GM10248 (cell line): ENCODE results near the gene MPL.

ENCODE experiments used
- CTCF ChIA-PET: fragments of 300-600 bp; sonication (Branson Sonifier 250); formaldehyde crosslinking; extraction: SDS; loops from one replicate; lab custom pipeline; 2021; ENCODE audit warnings: antibody characterized with exemption; lab: Yijun Ruan, JAX
- POLR2A ChIA-PET: fragments of 350-650 bp; sonication (Branson Sonifier 250); formaldehyde crosslinking; extraction: SDS; loops from one replicate; lab custom pipeline; 2020; ENCODE audit warnings: antibody characterized with exemption; lab: Yijun Ruan, JAX
- DNase-seq: peaks from one replicate; pipeline ENCODE4 v3.0.0; 2012; ENCODE audit errors: extremely low spot score
- TF ChIP-seq, protein P1 (sequence below): IDR thresholded peaks from 2 replicates; pipeline ENCODE4 v1.5.1; 2012; ENCODE audit warnings: mild to moderate bottlenecking, low read depth; ENCODE audit errors: extremely low read depth, missing control alignments, control extremely low read depth

MPL gene

DNA sequence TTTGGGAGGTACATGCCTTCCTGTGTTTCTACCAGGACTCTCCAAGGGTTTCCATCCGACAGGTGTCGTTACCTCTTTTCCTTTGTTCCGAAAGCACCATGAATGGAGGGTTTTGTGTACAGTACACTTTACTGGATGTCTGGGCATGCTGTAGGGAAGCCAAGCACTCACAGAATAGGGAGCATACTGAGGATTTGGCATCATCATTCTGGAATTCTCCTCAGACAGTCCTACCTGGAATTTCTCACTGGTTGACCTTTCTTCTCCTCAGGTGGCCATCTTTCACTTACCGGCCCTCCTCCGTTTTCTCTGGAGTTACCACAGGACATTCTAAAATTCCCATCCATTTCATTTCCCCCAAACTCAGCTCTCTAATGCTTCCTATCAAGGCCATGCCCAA is 5.9 kb upstream of the MPL start:
- POLR2A ChIA-PET, result no interaction called here
- CTCF ChIA-PET, result interaction anchor here (0.7 kb wide), 1 partner anchor 105 kb away, joined by 3 read pairs; no protein-coding TSS in a partner anchor

DNA sequence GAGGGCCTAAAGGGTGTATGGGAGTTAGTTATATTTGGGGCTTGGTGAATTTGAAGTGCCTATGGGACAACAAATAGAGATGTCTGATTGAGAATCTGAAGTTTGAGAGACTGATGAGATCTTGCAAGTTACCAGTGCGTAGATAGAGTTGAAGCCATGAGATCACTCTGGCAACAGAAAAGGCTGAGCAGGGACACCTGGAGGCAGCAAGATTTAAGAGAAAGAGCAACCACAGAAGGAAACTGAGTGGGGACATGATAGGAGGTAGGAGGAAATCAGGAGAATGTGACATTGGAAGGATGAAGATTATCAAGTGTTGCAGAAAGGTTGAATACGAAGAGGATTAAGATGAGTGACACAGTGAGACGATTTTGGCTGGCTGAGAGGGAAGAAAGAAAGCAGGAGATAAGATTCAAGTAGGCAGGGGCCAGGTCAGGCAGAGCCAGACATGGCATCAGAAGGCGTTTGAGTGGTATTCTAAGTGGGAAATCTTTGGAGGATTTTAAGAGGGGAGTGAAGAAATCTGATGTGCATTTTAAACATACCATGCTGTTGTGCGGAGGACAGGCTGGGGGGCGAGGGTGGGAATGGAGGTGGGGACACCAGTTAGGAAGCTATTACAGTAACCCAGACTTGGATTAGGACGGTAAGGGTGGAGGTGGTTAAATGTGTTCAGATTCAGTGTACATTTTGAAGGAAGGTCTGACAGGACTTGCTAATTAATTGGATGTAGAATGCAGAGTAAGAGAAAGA is 3.0 kb upstream of the MPL start:
- DNase-seq, result no peak
- ChIA-PET CTCF (no interaction called here), POLR2A (no interaction called here)
- TF ChIP-seq, protein P1, sequence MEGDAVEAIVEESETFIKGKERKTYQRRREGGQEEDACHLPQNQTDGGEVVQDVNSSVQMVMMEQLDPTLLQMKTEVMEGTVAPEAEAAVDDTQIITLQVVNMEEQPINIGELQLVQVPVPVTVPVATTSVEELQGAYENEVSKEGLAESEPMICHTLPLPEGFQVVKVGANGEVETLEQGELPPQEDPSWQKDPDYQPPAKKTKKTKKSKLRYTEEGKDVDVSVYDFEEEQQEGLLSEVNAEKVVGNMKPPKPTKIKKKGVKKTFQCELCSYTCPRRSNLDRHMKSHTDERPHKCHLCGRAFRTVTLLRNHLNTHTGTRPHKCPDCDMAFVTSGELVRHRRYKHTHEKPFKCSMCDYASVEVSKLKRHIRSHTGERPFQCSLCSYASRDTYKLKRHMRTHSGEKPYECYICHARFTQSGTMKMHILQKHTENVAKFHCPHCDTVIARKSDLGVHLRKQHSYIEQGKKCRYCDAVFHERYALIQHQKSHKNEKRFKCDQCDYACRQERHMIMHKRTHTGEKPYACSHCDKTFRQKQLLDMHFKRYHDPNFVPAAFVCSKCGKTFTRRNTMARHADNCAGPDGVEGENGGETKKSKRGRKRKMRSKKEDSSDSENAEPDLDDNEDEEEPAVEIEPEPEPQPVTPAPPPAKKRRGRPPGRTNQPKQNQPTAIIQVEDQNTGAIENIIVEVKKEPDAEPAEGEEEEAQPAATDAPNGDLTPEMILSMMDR, result no peak

More for the DNA sequence above, 5.9 kb upstream of the MPL start:
- TF ChIP-seq, protein P1, result no peak
- no peak for DNase-seq

DNA sequence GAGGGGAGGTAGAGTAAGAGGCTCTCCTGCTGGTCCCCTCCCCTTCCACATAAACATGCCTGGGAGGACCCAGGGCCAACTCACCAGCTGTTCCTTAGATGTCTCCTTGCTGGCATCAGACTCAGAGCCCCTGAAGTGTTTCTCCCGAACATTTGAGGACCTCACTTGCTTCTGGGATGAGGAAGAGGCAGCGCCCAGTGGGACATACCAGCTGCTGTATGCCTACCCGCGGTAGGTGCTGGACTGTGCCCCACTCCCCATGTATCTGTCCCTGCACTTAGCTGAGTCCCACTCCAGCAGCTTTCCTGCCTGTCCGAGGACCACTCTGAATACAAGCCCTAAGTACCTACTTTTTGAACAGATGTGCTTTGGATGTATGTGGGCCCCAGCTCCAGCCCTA is 383 bp downstream of the MPL start:
- DNase-seq, result no peak
- ChIA-PET POLR2A (interaction anchor here (0.5 kb wide), 1 partner anchor 32 kb away, joined by 5 read pairs; no protein-coding TSS in a partner anchor), CTCF (no interaction called here)
- TF ChIP-seq, protein P1, result no peak

DNA sequence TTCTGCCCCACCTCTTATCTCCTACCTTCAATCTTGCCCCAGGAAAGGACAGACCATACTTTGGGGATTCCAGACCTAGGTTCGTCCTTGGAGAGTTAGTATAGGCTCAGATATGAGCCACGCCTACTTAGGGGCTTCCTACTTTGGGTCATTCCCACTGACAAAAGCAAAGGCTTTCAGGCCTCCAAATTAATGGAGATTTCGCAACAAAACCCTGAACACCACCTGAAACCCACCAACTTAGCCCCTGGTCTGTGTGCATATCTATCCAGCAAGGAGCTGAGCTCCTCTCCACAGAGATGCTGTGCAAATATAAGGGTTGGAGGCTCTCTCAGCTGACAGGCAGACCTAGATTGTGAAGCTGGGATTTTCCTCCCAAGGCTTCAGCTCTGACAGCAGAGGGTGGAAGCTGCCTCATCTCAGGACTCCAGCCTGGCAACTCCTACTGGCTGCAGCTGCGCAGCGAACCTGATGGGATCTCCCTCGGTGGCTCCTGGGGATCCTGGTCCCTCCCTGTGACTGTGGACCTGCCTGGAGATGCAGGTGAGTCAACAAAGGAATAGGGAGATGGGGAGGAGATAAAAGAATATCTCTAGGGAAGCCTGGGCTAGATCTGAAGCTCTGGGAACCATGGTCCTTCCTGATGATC is 2.1 kb downstream of the MPL start:
- CTCF ChIA-PET, result interaction anchor here (1.2 kb wide), 2 partner anchors 9 to 18 kb away, joined by 3 read pairs; no protein-coding TSS in a partner anchor
- POLR2A ChIA-PET, result no interaction called here
- TF ChIP-seq, protein P1, result no peak
- no peak for DNase-seq

DNA sequence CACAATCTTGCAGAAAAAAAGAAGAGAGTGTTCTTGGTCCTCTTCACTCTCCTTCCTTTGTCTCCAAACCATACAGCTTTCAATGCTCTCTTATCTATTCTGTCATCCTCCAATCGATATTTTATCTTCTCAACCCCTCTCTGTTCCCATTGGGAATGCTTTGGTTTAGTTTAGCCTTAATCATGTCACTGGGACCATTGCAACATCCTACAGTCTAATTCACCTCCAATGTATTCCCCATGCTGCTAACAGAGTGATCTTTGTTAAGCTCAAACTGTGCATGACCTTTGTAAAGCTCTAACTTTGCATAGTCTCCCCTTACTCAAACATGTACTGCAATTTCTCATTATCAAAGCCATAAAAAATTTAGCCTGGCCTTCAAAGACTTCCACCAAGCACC is 2.9 kb downstream of the MPL start:
- TF ChIP-seq, protein P1, result no peak
- POLR2A ChIA-PET, result no interaction called here
- no peak for DNase-seq
- CTCF ChIA-PET, result interaction anchor here (1.3 kb wide), 1 partner anchor 123 kb away, joined by 3 read pairs; no protein-coding TSS in a partner anchor

DNA sequence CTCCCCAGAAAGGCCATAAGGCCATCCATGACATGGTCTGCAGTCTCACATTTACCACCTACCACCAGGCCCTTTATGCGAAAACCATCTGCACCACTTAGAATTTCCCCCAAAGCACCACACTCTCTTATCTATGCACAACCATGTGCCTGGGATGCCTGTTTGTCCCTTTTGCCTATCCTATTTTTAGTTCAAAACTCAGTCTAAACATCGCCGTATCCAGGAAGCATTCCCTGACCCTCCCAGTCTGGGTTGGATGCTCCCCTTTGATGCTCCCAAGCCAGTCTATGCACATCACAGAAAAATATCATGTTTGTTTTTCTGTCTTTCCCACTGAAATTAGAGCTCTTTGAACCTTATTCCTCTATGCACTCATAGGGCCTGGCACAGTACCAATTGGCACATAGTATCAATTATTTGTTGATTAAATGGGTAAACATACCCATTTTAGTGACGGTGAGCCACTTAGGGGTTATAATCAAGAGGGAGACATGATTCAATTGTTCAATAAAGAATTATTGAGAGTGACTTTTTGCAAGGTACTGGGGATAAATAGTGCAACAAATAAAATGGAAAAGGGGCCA is 6.7 kb downstream of the MPL start:
- ChIA-PET POLR2A (no interaction called here), CTCF (interaction anchor here (1.0 kb wide), 1 partner anchor 114 kb away, joined by 3 read pairs; no protein-coding TSS in a partner anchor)
- TF ChIP-seq, protein P1, result no peak
- DNase-seq, result no peak
